Thoracic aorta (tissue), 2 donors: ENCODE data around the gene GIMAP1. TPM values are rescaled to one million over a fixed set of nuclear protein-coding genes. Genes with fewer than 3 reads are reported as not detected.

ENCODE experiments used
- ATAC-seq: fragments of 150-250 bp; one replicate; pipeline ENCODE4 v1.8.0; 2017; ENCODE audit warnings: low read depth; ENCODE audit not compliant: insufficient number of reproducible peaks, low FRiP score
- DNase-seq: peaks from one replicate; pipeline ENCODE4 v3.0.0-alpha.2; 2020; ENCODE audit warnings: low spot score
- H3K27ac ChIP-seq, 2 donors: fragments of 200-600 bp; sonication (generic); 1 replicate in 1 of 2; 2 replicates in 1 of 2; pipeline ENCODE4 v1.5.1; 2016; ENCODE audit warnings: mild to moderate bottlenecking in 2 of 2, moderate library complexity in 2 of 2
- H3K27me3 ChIP-seq: fragments of 200-600 bp; sonication (generic); replicated peaks from 2 replicates; pipeline ENCODE4 v1.6.0; 2016; ENCODE audit warnings: mild to moderate bottlenecking; ENCODE audit not compliant: insufficient read depth
- H3K36me3 ChIP-seq: fragments of 200-600 bp; sonication (generic); one replicate; pipeline ENCODE4 v1.5.1; 2016
- H3K4me1 ChIP-seq, 2 donors: fragments of 200-600 bp; sonication (generic); 1 replicate in 1 of 2; 2 replicates in 1 of 2; pipeline versions ENCODE4 v1.5.1 to v1.6.0; 2016; ENCODE audit warnings: low read depth in 2 of 2, mild to moderate bottlenecking in 1 of 2; ENCODE audit not compliant: control insufficient read depth in 1 of 2
- H3K4me3 ChIP-seq: fragments of 200-600 bp; sonication (generic); 2 replicates; pipeline ENCODE4 v1.5.1; 2016; ENCODE audit warnings: mild to moderate bottlenecking
- H3K9me3 ChIP-seq: fragments of 200-600 bp; sonication (generic); 2 replicates; pipeline ENCODE4 v1.5.1; 2016
- total RNA-seq, 2 donors: library from RNA; depleted of rRNA; stranded (reverse); fragments of >200 nt; gene quantifications; one replicate each; pipeline versions ENCODE4 v1.1.0 to v1.2.3, GENCODE V29; 2016
- TF ChIP-seq, protein P1 (sequence below): fragments of 200-600 bp; sonication (generic); IDR thresholded peaks from one replicate; pipeline ENCODE4 v1.5.1; 2019; ENCODE audit warnings: antibody characterized with exemption

Gene GIMAP1
- total RNA-seq, 2 donors from 2014 or later = 4.2 to 7.8 TPM

DNA sequence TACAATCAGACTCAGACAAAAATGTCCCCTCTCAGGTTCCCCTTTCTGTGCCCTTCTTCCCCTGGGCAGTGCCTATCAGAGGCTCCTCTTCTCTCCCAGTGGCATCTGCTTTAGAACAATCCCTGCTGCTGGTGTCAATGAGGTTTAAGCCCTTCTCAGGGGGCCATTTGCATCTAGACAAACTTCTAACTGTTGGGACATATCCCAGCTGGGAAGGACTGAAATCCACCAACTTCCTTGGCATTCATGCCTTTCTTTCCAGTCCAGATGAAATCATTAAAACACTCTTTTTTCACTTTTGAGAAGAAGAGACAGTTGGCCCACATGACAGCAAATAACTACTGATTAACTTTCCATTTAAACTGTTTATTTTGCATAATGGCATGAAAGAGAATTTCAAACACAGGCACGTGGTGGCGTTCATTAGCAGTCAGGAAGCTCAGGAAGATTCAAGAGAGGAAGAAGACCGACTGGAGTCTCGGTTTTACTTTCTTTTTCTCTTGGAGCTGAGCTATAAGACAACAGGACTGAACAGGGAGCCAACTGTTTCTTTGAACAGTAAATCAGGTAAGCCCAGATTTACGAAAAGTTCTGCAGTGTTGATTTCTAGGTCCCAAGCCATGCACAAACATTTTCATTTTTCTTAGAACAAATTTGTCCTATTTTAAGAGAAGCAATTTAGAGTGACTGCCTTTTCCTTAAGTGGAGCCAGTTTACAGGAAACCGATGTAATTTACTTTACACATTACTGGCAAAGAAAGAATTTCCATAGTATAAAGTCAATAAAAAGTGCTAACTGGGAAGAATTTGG is 31.0 kb upstream of the GIMAP1 start, which contains the start of gene GIMAP2:
Gene GIMAP2, plus strand, starts transcription at position 488 of the 811 bp plus-strand sequence. CDS start 1,354 bp downstream, outside the sequence.
- H3K27me3 ChIP-seq = no peaks in the 10 kb centered on the region
- H3K4me1 ChIP-seq = no peaks in the 10 kb centered on the region
- H3K9me3 ChIP-seq = no peaks in the 10 kb centered on the region
- peak within 1 kb of the TSS in 1 of 2 donors; percentile 43 for H3K27ac ChIP-seq
- no peak for ATAC-seq
- TF ChIP-seq, protein P1, sequence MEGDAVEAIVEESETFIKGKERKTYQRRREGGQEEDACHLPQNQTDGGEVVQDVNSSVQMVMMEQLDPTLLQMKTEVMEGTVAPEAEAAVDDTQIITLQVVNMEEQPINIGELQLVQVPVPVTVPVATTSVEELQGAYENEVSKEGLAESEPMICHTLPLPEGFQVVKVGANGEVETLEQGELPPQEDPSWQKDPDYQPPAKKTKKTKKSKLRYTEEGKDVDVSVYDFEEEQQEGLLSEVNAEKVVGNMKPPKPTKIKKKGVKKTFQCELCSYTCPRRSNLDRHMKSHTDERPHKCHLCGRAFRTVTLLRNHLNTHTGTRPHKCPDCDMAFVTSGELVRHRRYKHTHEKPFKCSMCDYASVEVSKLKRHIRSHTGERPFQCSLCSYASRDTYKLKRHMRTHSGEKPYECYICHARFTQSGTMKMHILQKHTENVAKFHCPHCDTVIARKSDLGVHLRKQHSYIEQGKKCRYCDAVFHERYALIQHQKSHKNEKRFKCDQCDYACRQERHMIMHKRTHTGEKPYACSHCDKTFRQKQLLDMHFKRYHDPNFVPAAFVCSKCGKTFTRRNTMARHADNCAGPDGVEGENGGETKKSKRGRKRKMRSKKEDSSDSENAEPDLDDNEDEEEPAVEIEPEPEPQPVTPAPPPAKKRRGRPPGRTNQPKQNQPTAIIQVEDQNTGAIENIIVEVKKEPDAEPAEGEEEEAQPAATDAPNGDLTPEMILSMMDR = no peak
- no peak for DNase-seq
- peak within 1 kb of the TSS; percentile 68 for H3K4me3 ChIP-seq
- H3K36me3 ChIP-seq = no peaks in the 10 kb centered on the region

DNA sequence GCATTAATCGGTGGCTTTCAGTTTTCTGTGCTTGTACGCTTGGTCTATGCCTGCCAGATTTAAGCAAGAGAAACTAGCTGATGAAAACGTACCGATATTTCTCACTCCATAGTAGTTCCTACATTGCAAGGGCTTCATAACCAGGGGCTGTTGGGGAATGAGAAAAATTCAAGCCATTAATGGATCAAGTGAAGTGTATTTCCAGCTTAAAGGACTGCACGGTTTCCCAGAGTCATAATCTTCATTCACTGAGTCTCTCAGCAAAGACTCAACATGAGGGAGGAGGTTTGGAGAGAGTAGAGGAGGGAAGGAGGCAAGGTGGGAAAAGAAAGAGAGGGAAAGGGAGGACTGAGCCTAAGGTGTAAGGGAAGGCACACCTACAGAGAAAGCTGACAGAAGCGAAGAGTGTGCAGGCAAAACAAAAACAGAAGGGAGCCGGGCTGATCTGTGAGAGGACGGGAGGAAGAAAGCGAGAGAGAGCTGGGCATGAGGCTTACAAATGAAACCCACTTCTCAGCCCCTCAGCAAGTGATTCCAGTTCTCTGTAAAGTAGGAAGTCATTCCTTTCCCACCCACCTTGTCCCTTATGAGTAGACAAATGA is 30.3 kb upstream of the GIMAP1 start:
- Histone ChIP-seq H3K27me3 (no peaks in the 10 kb centered on the region), H3K9me3 (no peaks in the 10 kb centered on the region), H3K4me1 (no peaks in the 10 kb centered on the region), H3K4me3 (peak overlapping the region; percentile 68), H3K36me3 (no peaks in the 10 kb centered on the region), H3K27ac (peak overlapping the region in 1 of 2 donors; percentile 43)
- TF ChIP-seq, protein P1 = no peak
- no peak for DNase-seq
- no peak for ATAC-seq

GRCh38 chr7:150688630-150689029 is 27.8 kb upstream of the GIMAP1 start:
- TF ChIP-seq, protein P1 = no peak
- no peak overlapping the region for H3K4me3 ChIP-seq
- no peaks in the 10 kb centered on the region for H3K36me3 ChIP-seq

DNA sequence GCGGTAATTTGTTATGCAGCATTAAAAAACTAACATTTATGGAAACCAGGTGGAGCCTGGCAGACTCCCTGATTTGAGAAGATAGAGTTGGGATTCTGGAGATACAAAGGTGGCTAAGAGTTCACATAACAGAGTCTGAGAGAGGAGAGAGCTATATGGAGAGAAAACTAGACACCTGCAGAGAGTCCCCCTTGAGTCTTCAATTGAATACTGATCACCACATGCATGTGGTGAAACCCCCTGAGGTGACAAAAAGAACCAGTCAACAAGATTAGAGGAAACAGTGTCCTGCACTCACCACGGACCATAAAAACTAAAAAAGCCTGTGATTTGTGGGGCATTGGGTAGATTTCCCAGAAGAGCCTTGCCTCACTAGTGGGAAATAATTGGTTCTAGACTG is 20.8 kb upstream of the GIMAP1 start:
- Histone ChIP-seq H3K27ac (no peak overlapping the region), H3K27me3 (no peaks in the 10 kb centered on the region), H3K9me3 (no peaks in the 10 kb centered on the region), H3K4me3 (no peak overlapping the region), H3K4me1 (no peaks in the 10 kb centered on the region), H3K36me3 (no peaks in the 10 kb centered on the region)
- ATAC-seq (no peak), DNase-seq (no peak)
- TF ChIP-seq, protein P1 = no peak

More at GRCh38 chr7:150688630-150689029, 27.8 kb upstream of the GIMAP1 start:
- Histone ChIP-seq H3K27ac (no peak overlapping the region), H3K4me1 (no peaks in the 10 kb centered on the region), H3K27me3 (no peaks in the 10 kb centered on the region), H3K9me3 (no peaks in the 10 kb centered on the region)
- no peak for ATAC-seq
- no peak for DNase-seq

- TF ChIP-seq, protein P1 = no peak
- no peaks in the 10 kb centered on the region for H3K4me1 ChIP-seq
- ATAC-seq (no peak), DNase-seq (no peak)
- peaks cover 19% of the 10 kb centered on the region for H3K9me3 ChIP-seq
- H3K27me3 ChIP-seq = no peaks in the 10 kb centered on the region
- no peaks in the 10 kb centered on the region for H3K36me3 ChIP-seq
- no peak overlapping the region for H3K27ac ChIP-seq
- no peak overlapping the region for H3K4me3 ChIP-seq
These were observed 13.2 kb upstream of the GIMAP1 start for GRCh38 chr7:150703209-150703608.
